Activated CD4-positive, alpha-beta T cell treated with anti-CD3 and anti-CD28 coated beads for 1 hour (primary cell): ENCODE measurements around the gene EBNA1BP2.
"Not testable (repeated sequence)": the region's sequence is repeated elsewhere in the genome, so short reads cannot be mapped to it uniquely, and the experiment has no call there.

Experiments used
- DNase-seq: peaks from one replicate; pipeline ENCODE4 v3.0.0-alpha.2; 2020

EBNA1BP2 gene

GRCh38 chr1:43171876-43172526 lies at the start of gene EBNA1BP2, which contains the start of gene CFAP57:
Gene EBNA1BP2, minus strand, starts transcription at chr1:43172290. Its CDS starts 172 bp downstream, at chr1:43172118.
Gene CFAP57, plus strand, starts transcription at chr1:43172330. Its CDS starts 424 bp downstream, at chr1:43172754.
- peak; percentile 87 for DNase-seq

- DNase-seq = no peak
Measured at GRCh38 chr1:43221797-43222196, 49.7 kb upstream of the EBNA1BP2 start.

- DNase-seq = no peak
Measured at GRCh38 chr1:43220905-43221778, 49.1 kb upstream of the EBNA1BP2 start.

- DNase-seq = no peak
Measured at GRCh38 chr1:43217747-43218146, 45.7 kb upstream of the EBNA1BP2 start.

- no peak for DNase-seq
Measured at GRCh38 chr1:43214501-43215444, 42.7 kb upstream of the EBNA1BP2 start.

GRCh38 chr1:43208277-43208676 lies 36.2 kb upstream of the EBNA1BP2 start:
- DNase-seq = not testable (repeated sequence)

- DNase-seq = no peak
Measured at GRCh38 chr1:43207229-43207853, 35.3 kb upstream of the EBNA1BP2 start.

- no peak for DNase-seq
Measured at GRCh38 chr1:43206600-43207228, 34.6 kb upstream of the EBNA1BP2 start.

- DNase-seq = no peak
Measured at GRCh38 chr1:43205671-43206070, 33.6 kb upstream of the EBNA1BP2 start.

- DNase-seq = no peak
Measured at GRCh38 chr1:43204394-43204793, 32.3 kb upstream of the EBNA1BP2 start.

GRCh38 chr1:43203859-43204258 lies 31.8 kb upstream of the EBNA1BP2 start:
- no peak for DNase-seq

GRCh38 chr1:43199093-43199726 lies 27.1 kb upstream of the EBNA1BP2 start:
- no peak for DNase-seq

- DNase-seq = no peak
Measured at GRCh38 chr1:43197343-43198127, 25.4 kb upstream of the EBNA1BP2 start.

GRCh38 chr1:43194509-43194908 lies 22.4 kb upstream of the EBNA1BP2 start:
- DNase-seq = no peak

- no peak for DNase-seq
Measured at GRCh38 chr1:43188106-43188505, 16.0 kb upstream of the EBNA1BP2 start.

GRCh38 chr1:43184995-43185394 lies 12.9 kb upstream of the EBNA1BP2 start:
- DNase-seq = no peak

GRCh38 chr1:43184388-43184787 lies 12.3 kb upstream of the EBNA1BP2 start:
- no peak for DNase-seq

- no peak for DNase-seq
Measured at GRCh38 chr1:43177691-43178090, 5.6 kb upstream of the EBNA1BP2 start.

GRCh38 chr1:43174873-43175272 lies 2.8 kb upstream of the EBNA1BP2 start:
- DNase-seq = no peak

- peak; percentile 74 for DNase-seq
Measured at GRCh38 chr1:43172527-43172972, 460 bp upstream of the EBNA1BP2 start.
